Hepatocyte (in vitro differentiated cells): ENCODE measurements around the gene DGKG. TPM values are rescaled to one million over a fixed set of nuclear protein-coding genes. Genes with fewer than 3 reads are reported as not detected.

Experiments used
- DNase-seq: peaks from one replicate; pipeline ENCODE4 v3.0.0-alpha.2; 2016; ENCODE audit warnings: low spot score
- H2AFZ ChIP-seq: fragments of 200-600 bp; sonication (generic); 2 replicates; pipeline ENCODE4 v1.6.0; 2016; ENCODE audit warnings: antibody characterized with exemption, mild to moderate bottlenecking
- H3K27ac ChIP-seq: fragments of 200-600 bp; sonication (generic); 2 replicates; pipeline ENCODE4 v1.5.1; 2016; ENCODE audit warnings: mild to moderate bottlenecking
- H3K27me3 ChIP-seq: fragments of 200-600 bp; sonication (generic); 2 replicates; pipeline ENCODE4 v1.6.1; 2016
- H3K36me3 ChIP-seq: fragments of 200-600 bp; sonication (generic); replicated peaks from 2 replicates; pipeline ENCODE4 v1.5.1; 2016; ENCODE audit warnings: low read depth; ENCODE audit not compliant: insufficient read depth
- H3K4me1 ChIP-seq: fragments of 200-600 bp; sonication (generic); 2 replicates; pipeline ENCODE4 v1.5.1; 2016; ENCODE audit warnings: mild to moderate bottlenecking, moderate library complexity; ENCODE audit not compliant: insufficient read depth
- H3K4me2 ChIP-seq: fragments of 200-600 bp; sonication (generic); 2 replicates; pipeline ENCODE4 v1.6.0; 2016
- H3K4me3 ChIP-seq: fragments of 200-600 bp; sonication (generic); 2 replicates; pipeline ENCODE4 v1.5.1; 2016; ENCODE audit warnings: mild to moderate bottlenecking
- H3K79me2 ChIP-seq: fragments of 200-600 bp; sonication (generic); 2 replicates; pipeline ENCODE4 v1.6.0; 2017; ENCODE audit warnings: mild to moderate bottlenecking
- H3K9me2 ChIP-seq: fragments of 200-600 bp; sonication (generic); replicated peaks from 2 replicates; pipeline ENCODE4 v1.6.0; 2017; ENCODE audit warnings: mild to moderate bottlenecking; ENCODE audit not compliant: insufficient read depth
- H3K9me3 ChIP-seq: fragments of 200-600 bp; sonication (generic); 2 replicates; pipeline ENCODE4 v1.5.1; 2016; ENCODE audit warnings: low read depth, mild to moderate bottlenecking
- H4K20me1 ChIP-seq: fragments of 200-600 bp; sonication (generic); 2 replicates; pipeline ENCODE4 v1.6.0; 2016; ENCODE audit warnings: mild to moderate bottlenecking; ENCODE audit not compliant: insufficient read depth, poor library complexity, severe bottlenecking
- EZH2 ChIP-seq: fragments of 200-600 bp; sonication (generic); IDR thresholded peaks from 2 replicates; pipeline ENCODE4 v1.6.1; 2016; ENCODE audit warnings: antibody characterized with exemption, mild to moderate bottlenecking, borderline replicate concordance
- EZH2phosphoT487 ChIP-seq: fragments of 200-600 bp; sonication (generic); IDR thresholded peaks from one replicate; pipeline ENCODE4 v1.6.1; 2018; ENCODE audit warnings: antibody characterized with exemption, mild to moderate bottlenecking, low read depth, moderate library complexity; ENCODE audit not compliant: unreplicated experiment, severe bottlenecking
- WGBS: methylation state at CpG from one replicate; pipeline ENCODE4 v1.1.6; 2016; ENCODE audit warnings: low lambda C conversion rate; ENCODE audit errors: missing lambda C conversion rate; 5-methylcytosine and 5-hydroxymethylcytosine counted together
- polyA plus RNA-seq: library from polyadenylated mRNA; unstranded; fragments of >200 nt; fragmentation: Nextera tagmentation; extraction: Ambion mirVana; gene quantifications from 2 replicates; pipeline ENCODE4 v1.2.1, GENCODE V29; 2016
- total RNA-seq: library from RNA; depleted of rRNA; stranded (reverse); fragments of >200 nt; gene quantifications from 2 replicates; pipeline ENCODE4 v1.2.3, GENCODE V29; 2014
- TF ChIP-seq, protein P1 (sequence below): fragments of 200-600 bp; sonication (generic); IDR thresholded peaks from 2 replicates; pipeline ENCODE4 v1.5.1; 2016; ENCODE audit warnings: antibody characterized with exemption, mild to moderate bottlenecking; ENCODE audit not compliant: poor library complexity

DGKG gene
- total and polyA plus RNA-seq, 2 experiments from 2014 or later, result not detected

DNA sequence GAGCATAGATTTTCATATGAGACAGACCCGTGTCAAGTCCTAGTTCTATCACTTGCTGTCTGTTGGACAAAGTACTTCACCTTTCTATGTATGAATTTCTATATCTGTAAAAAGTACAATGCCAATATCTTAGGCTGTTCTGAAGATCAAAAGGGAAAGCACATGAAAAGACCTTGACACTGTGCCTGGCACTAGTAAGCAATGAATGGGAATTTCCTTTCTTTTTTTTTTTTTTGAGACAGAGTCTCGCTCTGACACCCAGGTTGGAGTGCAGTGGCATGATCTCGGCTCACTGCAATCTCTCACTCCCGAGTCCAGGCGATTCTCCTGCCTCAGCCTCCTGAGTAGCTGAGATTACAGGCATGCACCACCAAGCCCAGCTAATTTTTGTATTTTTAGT lies 217.8 kb downstream of the DGKG start:
- no peaks in the 10 kb centered on the region for H3K9me2 ChIP-seq
- no peaks in the 10 kb centered on the region for H3K36me3 ChIP-seq
- no peak overlapping the region for H3K4me3 ChIP-seq
- no peaks in the 10 kb centered on the region for H3K79me2 ChIP-seq
- no peak overlapping the region for H3K4me2 ChIP-seq
- no peak overlapping the region for H3K27ac ChIP-seq
- H4K20me1 ChIP-seq, result no peaks in the 10 kb centered on the region
- no peaks in the 10 kb centered on the region for H3K4me1 ChIP-seq
- no peak for DNase-seq
- no peak overlapping the region for H2AFZ ChIP-seq
- no peaks in the 10 kb centered on the region for H3K27me3 ChIP-seq
- TF ChIP-seq EZH2, result no peak
- TF ChIP-seq, protein P1, sequence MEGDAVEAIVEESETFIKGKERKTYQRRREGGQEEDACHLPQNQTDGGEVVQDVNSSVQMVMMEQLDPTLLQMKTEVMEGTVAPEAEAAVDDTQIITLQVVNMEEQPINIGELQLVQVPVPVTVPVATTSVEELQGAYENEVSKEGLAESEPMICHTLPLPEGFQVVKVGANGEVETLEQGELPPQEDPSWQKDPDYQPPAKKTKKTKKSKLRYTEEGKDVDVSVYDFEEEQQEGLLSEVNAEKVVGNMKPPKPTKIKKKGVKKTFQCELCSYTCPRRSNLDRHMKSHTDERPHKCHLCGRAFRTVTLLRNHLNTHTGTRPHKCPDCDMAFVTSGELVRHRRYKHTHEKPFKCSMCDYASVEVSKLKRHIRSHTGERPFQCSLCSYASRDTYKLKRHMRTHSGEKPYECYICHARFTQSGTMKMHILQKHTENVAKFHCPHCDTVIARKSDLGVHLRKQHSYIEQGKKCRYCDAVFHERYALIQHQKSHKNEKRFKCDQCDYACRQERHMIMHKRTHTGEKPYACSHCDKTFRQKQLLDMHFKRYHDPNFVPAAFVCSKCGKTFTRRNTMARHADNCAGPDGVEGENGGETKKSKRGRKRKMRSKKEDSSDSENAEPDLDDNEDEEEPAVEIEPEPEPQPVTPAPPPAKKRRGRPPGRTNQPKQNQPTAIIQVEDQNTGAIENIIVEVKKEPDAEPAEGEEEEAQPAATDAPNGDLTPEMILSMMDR, result no peak
- no peak for TF ChIP-seq EZH2phosphoT487
- no peaks in the 10 kb centered on the region for H3K9me3 ChIP-seq
- 89% methylated on average over 5 of the region's 5 CpGs for WGBS

DNA sequence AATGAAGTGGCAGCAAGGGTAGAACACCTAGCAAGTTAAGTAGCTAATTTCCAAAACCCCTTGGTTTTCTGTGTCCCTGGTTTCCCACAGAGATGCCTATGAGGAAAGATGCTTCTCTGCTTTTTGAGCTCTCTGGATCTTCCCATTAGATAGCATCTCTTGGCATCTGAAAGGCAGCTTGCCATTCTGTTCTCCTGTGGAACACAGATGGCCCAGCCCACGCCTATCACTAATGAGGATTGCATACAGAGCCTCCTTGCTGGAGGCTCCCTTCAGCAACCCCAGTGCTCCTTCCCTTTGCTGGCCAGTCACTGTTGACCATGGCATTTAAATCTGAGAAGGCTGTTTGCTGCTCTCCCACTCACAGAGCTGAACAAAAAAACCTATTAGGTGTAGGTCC lies 218.8 kb downstream of the DGKG start:
- Histone ChIP-seq H3K9me3 (no peaks in the 10 kb centered on the region), H2AFZ (no peak overlapping the region), H3K4me2 (no peak overlapping the region), H3K36me3 (no peaks in the 10 kb centered on the region), H3K4me3 (no peak overlapping the region), H4K20me1 (no peaks in the 10 kb centered on the region), H3K27ac (no peak overlapping the region), H3K4me1 (no peaks in the 10 kb centered on the region), H3K79me2 (no peaks in the 10 kb centered on the region), H3K9me2 (no peaks in the 10 kb centered on the region), H3K27me3 (no peaks in the 10 kb centered on the region)
- 58% methylated on average over 1 of the region's 1 CpG for WGBS
- no peak for TF ChIP-seq EZH2phosphoT487
- TF ChIP-seq, protein P1, result no peak
- TF ChIP-seq EZH2, result no peak
- DNase-seq, result no peak

DNA sequence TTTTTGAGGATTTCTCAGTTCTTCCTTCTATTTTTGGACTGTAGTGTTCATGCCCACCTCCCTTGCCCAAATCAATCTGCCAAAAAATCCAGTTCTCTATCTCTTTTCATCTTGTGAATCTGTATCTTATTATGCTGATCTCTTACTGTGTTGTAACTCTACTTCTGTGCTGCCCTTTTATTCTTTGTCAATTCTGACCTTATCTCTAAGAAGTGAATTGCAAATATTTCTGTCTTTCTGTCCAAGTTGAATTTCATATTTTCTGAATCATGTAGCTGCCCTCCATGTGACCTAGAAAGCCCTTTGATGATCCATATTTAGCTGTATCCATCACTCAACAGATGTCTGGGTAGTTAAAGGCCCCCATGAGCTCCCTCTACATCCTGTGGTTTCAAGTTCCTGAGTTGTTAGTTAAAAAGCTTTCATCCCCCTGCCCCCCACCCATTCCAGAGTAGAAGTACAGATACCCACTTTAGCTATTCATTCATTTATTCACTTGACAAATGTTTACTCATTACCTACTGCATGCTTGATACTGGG lies 219.6 kb downstream of the DGKG start:
- Histone ChIP-seq H3K27ac (no peak overlapping the region), H2AFZ (no peak overlapping the region), H3K9me2 (no peaks in the 10 kb centered on the region), H3K4me2 (no peak overlapping the region), H4K20me1 (no peaks in the 10 kb centered on the region), H3K9me3 (no peaks in the 10 kb centered on the region), H3K4me1 (no peaks in the 10 kb centered on the region), H3K36me3 (no peaks in the 10 kb centered on the region), H3K4me3 (no peak overlapping the region), H3K27me3 (no peaks in the 10 kb centered on the region), H3K79me2 (no peaks in the 10 kb centered on the region)
- TF ChIP-seq, protein P1, result no peak
- TF ChIP-seq EZH2phosphoT487 (no peak), EZH2 (no peak)
- no peak for DNase-seq

DNA sequence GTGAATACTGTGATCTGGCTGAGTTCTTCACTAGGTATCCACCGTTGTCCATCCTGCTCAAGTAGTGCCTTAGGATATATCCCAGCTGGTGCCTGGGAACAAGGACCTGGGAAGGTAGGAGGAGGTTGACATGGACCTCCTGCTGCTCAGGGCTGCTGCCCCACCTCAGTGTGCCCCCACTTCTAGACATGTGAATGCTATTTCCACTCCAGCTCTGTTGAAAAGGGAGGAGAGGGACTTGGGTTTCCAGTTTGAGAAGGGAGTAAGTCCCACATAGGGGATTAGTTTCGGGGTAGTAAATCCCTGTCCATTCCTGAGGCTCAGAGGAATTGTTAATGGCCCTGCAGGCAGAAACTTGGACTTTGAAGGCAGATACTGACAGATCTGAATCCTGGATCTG lies 220.2 kb downstream of the DGKG start:
- Histone ChIP-seq H3K9me3 (no peaks in the 10 kb centered on the region), H3K4me2 (no peak overlapping the region), H3K79me2 (no peaks in the 10 kb centered on the region), H4K20me1 (no peaks in the 10 kb centered on the region), H3K36me3 (no peaks in the 10 kb centered on the region), H3K27ac (no peak overlapping the region), H3K4me3 (no peak overlapping the region), H3K27me3 (no peaks in the 10 kb centered on the region), H2AFZ (no peak overlapping the region), H3K4me1 (no peaks in the 10 kb centered on the region), H3K9me2 (no peaks in the 10 kb centered on the region)
- WGBS, result 45% methylated on average over 2 of the region's 2 CpGs
- TF ChIP-seq EZH2phosphoT487 (no peak), EZH2 (no peak)
- TF ChIP-seq, protein P1, result no peak
- no peak for DNase-seq
